Stimulated activated CD4-positive, alpha-beta T cell treated with anti-CD3 and anti-CD28 coated beads, Interleukin-1b, Interleukin-23, amount 100 ng/mL, for 48 hours (primary cell): ENCODE results near the gene RFFL.
"Not testable (repeated sequence)": the region's sequence is repeated elsewhere in the genome, so short reads cannot be mapped to it uniquely, and the experiment has no call there.

Experiments used
- DNase-seq: peaks from one replicate; pipeline ENCODE4 v3.0.0-alpha.2; 2020

RFFL gene

GRCh38 chr17:35046245-35046644 is 17.3 kb downstream of the RFFL start:
- DNase-seq, result no peak

- not testable (repeated sequence) for DNase-seq
Observed at GRCh38 chr17:35045458-35045979, 18.0 kb downstream of the RFFL start.

DNA sequence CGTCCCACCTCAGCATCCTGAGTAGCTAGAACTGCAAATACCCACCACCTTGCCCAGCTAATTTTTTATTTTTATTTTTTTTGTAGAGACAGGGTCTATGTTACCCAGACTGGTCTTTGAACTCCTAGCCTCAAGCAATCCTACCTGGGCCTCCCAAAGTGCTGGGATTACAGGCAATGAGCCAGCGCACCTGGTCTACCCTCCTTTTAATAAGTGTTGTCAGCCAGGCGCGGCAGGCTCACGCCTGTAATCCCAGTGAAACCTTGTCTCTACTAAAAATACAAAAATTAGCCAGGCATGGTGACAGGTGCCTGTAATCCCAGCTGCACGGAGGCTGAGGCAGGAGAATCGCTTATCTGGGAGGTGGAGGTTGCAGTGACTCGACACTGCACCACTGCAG is 19.3 kb downstream of the RFFL start:
- no peak for DNase-seq

DNA sequence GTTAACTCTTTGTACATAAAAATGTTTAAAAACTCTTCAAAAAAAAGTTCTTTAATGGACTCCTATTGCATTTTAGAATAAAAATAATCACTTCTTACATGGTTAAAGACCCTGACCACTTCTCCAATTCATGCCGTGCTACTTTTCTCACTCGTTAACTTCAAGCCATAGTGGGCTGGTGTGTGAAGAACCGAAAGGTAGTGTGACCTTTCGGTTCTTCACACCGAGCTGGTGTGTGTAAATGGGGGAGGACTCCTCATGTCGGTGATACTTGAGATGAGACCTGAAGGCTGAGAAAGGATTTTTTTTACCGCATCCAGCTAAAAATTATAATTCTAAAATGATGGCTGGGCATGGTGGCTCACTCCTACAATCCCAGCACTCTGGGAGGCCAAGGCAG is 22.1 kb downstream of the RFFL start:
- DNase-seq, result no peak

- DNase-seq, result no peak
Observed at GRCh38 chr17:35038453-35038852, 25.1 kb downstream of the RFFL start.

GRCh38 chr17:35030780-35031179 is 32.7 kb downstream of the RFFL start:
- DNase-seq, result no peak

DNA sequence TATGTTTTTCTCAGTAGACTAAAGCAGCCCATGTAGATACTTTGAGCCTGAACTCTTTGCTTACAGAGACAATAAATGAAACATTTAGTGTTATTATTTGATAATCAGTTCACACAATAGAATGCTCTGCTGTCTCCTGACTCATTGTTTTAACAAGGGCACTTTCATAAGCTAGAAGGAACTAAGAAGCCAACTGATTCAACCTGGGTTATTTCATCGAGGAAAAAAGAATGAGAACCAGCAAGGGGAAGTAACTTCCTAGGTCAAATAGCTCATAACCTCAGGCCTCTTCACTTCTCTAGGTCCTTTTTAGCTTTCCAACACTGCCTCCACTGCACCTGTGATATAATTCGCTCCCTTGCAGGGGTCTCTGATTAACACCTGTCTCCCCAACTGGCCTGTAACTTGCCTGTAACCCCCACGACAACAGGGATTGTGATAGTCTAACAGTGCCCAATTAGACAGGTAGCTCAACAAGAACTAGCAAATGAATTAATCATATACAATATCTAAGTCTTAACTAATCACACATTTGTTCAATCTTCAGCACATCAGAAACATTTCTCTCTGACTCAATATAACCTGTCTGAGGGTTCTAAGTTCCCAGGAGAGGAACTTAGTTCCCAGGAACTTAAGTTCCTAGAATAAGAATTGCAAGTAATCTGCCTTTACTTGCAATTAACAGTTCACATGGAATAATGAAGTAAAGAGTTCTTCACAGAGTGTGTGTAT is 34.8 kb downstream of the RFFL start:
- DNase-seq, result no peak

- not testable (repeated sequence) for DNase-seq
Observed at GRCh38 chr17:35028097-35028496, 35.4 kb downstream of the RFFL start.

DNA sequence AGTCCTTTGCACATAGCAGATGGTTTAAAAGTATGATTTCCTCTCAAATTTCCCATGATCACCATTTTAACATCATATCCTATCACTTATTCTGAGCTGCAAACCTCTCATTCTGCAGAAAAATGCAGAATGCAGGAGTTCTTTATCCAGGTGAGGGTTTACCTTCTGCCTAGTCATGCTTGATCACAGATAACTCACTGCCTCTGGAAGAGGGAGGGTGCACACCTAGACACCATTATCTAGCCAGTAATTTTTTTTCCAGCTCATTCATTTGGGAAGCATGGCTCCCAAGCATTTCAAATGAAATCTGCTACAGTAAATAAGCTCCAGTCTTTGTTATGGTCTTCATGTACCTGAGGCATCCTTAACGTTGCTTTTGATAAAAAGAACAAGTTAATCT is 38.0 kb downstream of the RFFL start:
- no peak for DNase-seq

- DNase-seq, result no peak
Observed at GRCh38 chr17:35023538-35023937, 40.0 kb downstream of the RFFL start.

- peak; percentile 83 for DNase-seq
Observed at GRCh38 chr17:35022536-35023063, 40.9 kb downstream of the RFFL start.

GRCh38 chr17:35021520-35022380 is 41.8 kb downstream of the RFFL start:
- no peak for DNase-seq

GRCh38 chr17:35019386-35020179 is 43.9 kb downstream of the RFFL start:
- no peak for DNase-seq

DNA sequence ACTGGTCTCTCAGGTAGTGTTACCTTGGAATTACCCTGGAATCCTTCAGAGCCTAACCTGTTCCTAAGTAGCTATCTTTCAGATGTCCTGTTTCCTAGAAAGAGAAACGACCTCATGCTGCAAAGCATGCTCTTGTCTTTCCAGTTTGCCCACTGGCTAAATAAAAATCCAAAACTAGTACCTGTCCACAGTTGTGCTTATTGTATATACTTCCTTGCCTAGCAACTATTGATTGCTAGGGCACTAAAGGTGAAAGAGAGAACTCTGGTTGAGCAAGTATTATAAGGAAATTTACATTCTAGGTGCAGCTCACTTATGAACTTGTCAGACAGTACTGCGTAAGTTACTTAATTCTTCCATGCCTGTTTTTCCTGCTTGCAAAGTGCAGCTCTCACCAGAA is 44.7 kb downstream of the RFFL start:
- no peak for DNase-seq

DNA sequence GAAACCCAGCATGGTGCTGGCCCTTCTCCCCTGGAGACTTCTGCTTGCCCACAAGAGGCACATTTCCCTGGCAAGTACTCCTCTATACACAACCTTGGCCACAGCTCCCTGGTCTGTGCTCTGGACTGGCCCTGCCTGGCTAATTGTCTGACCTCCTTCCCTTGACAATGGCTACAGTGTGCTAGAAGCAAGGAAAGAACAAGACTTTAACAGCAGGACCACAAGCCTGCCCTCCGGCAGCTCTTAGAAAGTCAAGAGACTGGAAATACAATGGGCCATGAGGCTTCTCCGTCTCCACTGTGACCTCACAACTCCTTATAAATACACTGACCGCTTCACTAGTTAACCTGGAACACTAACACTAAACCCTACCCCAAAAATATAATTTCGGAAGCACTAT is 46.5 kb downstream of the RFFL start:
- no peak for DNase-seq

GRCh38 chr17:35016369-35016768 is 47.1 kb downstream of the RFFL start:
- no peak for DNase-seq

GRCh38 chr17:35011671-35012216 is 51.8 kb downstream of the RFFL start:
- DNase-seq, result no peak

DNA sequence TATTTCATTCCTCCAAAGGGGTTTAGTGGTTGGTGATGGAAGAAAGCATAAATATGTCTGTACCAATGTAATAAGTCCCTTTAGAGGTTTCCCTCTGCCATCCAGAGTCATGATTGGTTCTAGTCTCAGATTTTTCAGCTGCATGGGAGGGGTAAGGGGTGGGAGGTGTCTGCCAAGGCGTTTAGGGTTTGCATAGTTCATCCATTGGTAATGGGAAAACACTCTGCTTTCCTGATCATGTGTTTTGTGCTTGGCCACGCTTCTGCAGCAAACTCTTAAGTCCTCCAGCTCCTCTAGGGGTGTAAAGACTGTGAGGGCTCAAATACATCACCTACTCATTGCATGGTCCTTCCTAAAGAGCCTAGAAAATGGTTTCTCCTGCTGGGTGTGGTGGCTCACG is 53.4 kb downstream of the RFFL start:
- no peak for DNase-seq

GRCh38 chr17:35006961-35007360 is 56.5 kb downstream of the RFFL start:
- no peak for DNase-seq

- DNase-seq, result no peak
Observed at GRCh38 chr17:35006345-35006744, 57.2 kb downstream of the RFFL start.

- no peak for DNase-seq
Observed at GRCh38 chr17:35003778-35004177, 59.7 kb downstream of the RFFL start.

- no peak for DNase-seq
Observed at GRCh38 chr17:35002876-35003551, 60.5 kb downstream of the RFFL start.
